ENCODE measurements around the gene BAHCC1. TPM values are rescaled to one million over a fixed set of nuclear protein-coding genes. Genes with fewer than 3 reads are reported as not detected.
A peak's percentile ranks its signal among the peaks of the same experiment; 100 is the strongest.

Gene BAHCC1
- total RNA-seq, 1 experiment from 2014 or later: 9.9 TPM

DNA sequence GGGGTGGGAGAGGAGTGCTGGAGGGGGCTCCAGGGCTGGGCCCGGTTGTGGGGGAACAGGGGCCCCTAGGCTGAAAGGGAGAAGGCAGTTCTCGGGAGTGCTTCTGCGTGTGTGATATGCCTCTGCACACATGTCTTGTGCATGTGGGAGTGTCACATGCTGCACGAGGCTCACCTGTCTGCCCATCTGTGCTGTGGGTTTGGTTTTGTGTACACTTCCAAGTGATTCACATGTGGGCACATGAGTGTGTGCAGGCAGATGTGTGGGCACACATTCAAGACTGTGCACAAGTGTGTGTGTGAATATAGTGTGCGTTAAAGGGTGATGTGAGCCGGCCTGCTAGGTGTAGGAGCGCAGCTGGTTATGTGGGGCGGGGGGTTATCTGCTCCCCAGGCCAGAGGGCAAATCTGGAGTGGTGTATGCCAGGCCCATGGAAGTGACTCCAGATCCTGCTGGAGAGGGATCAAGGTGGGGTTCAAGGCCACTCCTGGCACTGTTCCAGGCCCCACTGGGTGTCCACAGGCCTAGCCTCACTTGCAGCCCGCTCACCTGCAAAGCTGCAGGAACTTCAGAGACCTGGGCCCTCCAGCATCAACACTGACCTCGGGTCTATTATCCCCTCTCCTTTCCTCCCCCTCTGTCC lies 3.8 kb upstream of the BAHCC1 start:
- no TSS peak for BruUV-seq (replicated peaks)
- Histone ChIP-seq H3K9me3 (ENCODE audit: low read length) (no peaks in the 10 kb centered on the region), H3K9me2 (replicated peaks; ENCODE audit: low read length) (no peaks in the 10 kb centered on the region), H3K27ac (ENCODE audit: low read length) (no peak overlapping the region), H4K20me1 (ENCODE audit: low read length) (no peaks in the 10 kb centered on the region), H3K4me2 (ENCODE audit: low read length) (peak overlapping the region; percentile 94), H3K4me1 (ENCODE audit: insufficient read depth, low read length) (peaks cover 32% of the 10 kb centered on the region), H3K79me2 (ENCODE audit: low read length) (peaks cover 38% of the 10 kb centered on the region), H3F3A (ENCODE audit: low read length, unreplicated experiment) (no peaks in the 10 kb centered on the region), H3K4me3 (ENCODE audit: low read length) (no peak overlapping the region), H2AFZ (ENCODE audit: low read length) (no peak overlapping the region), H3K36me3 (ENCODE audit: low read depth, low read length) (no peaks in the 10 kb centered on the region), H3K9ac (ENCODE audit: low read length) (no peak overlapping the region), H3K27me3 (ENCODE audit: low read length) (no peaks in the 10 kb centered on the region)
- POLR2A ChIA-PET (ENCODE audit: unreplicated experiment): interaction anchor here (0.9 kb wide), 1 partner anchor 26 kb away, joined by 3 read pairs; no protein-coding TSS in a partner anchor
- CTCF ChIA-PET: no interaction called here
- TF ChIP-seq EZH2phosphoT487 (IDR thresholded peaks at IDR 0.05; ENCODE audit: borderline replicate concordance, low read length) (no peak), EZH2 (IDR thresholded peaks at IDR 0.05; ENCODE audit: low read length, unreplicated experiment) (no peak)
- TF ChIP-seq, protein P1, sequence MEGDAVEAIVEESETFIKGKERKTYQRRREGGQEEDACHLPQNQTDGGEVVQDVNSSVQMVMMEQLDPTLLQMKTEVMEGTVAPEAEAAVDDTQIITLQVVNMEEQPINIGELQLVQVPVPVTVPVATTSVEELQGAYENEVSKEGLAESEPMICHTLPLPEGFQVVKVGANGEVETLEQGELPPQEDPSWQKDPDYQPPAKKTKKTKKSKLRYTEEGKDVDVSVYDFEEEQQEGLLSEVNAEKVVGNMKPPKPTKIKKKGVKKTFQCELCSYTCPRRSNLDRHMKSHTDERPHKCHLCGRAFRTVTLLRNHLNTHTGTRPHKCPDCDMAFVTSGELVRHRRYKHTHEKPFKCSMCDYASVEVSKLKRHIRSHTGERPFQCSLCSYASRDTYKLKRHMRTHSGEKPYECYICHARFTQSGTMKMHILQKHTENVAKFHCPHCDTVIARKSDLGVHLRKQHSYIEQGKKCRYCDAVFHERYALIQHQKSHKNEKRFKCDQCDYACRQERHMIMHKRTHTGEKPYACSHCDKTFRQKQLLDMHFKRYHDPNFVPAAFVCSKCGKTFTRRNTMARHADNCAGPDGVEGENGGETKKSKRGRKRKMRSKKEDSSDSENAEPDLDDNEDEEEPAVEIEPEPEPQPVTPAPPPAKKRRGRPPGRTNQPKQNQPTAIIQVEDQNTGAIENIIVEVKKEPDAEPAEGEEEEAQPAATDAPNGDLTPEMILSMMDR (conservative IDR thresholded peaks at IDR 0.05; ENCODE audit: low read depth, low read length): no peak
- DNase-seq (peak; percentile 37), ATAC-seq (no peak)
- intact Hi-C loops (cut with micrococcal nuclease): loop anchor here (10.0 kb wide), 2 partner anchors 123 to 137 kb away; partner anchors contain the start of gene ACTG1

DNA sequence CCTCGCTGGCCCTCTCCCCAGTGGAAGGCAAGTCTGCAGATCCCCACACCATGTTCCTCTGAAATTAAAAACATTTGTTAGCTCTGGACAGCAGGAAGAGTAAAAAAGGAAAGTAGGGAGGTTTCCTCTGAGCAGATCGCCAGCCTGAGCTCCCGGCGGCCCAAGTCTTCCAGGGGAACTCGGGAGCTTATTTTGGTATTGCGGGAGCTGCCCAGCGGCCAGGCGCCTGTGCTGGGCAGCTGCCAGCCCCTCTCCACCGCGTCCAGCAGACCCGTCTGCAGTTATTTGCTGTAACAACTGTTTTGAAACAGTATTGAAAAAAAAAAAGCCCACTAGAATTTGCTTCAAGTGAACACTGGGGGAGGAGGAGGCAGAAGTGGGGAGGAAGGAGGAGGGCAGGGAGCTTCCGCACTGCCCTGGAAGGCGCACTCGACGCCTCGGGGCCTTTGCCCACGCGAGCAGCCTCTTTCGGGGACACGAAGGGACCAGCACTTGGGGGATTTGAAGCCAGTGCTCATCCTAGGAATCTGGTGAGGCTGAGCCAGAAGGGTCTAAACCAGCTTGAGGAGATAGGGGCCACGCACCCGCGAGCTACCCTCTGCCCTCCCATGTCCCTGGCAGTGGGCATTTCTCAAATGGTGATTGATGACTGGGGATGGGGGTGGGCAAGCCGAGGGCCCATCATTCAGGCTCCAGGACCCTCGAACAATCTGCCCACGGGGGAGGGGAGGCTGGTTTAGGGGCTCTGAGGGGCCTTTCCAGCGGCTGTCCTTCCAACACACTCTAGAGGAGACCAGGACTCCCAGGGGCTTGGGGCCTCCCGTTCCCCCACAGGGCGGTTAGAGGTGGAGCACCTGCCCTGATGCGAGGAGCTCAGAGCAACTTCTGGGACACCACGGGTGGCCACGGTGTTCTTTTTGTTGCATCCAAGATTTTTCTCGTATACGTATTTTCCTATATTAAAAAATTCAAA lies 3.0 kb upstream of the BAHCC1 start:
- intact Hi-C loops (cut with micrococcal nuclease): loop anchor here (10.0 kb wide), 2 partner anchors 123 to 137 kb away; partner anchors contain the start of gene ACTG1
- BruUV-seq (replicated peaks): TSS peak; percentile 33

More for the DNA sequence above, 3.0 kb upstream of the BAHCC1 start:
- Histone ChIP-seq H3K4me3 (ENCODE audit: low read length) (peak overlapping the region; percentile 81), H3K4me1 (ENCODE audit: insufficient read depth, low read length) (peaks cover 31% of the 10 kb centered on the region), H3K4me2 (ENCODE audit: low read length) (peak overlapping the region; percentile 94), H3K27me3 (ENCODE audit: low read length) (no peaks in the 10 kb centered on the region), H3K9ac (ENCODE audit: low read length) (peak overlapping the region; percentile 77), H4K20me1 (ENCODE audit: low read length) (no peaks in the 10 kb centered on the region), H3K79me2 (ENCODE audit: low read length) (peaks cover 46% of the 10 kb centered on the region), H3K36me3 (ENCODE audit: low read depth, low read length) (no peaks in the 10 kb centered on the region), H2AFZ (ENCODE audit: low read length) (peak overlapping the region; percentile 35; the same call in 1 of the 2 replicates), H3K27ac (ENCODE audit: low read length) (no peak overlapping the region), H3K9me3 (ENCODE audit: low read length) (no peaks in the 10 kb centered on the region), H3F3A (ENCODE audit: low read length, unreplicated experiment) (no peaks in the 10 kb centered on the region), H3K9me2 (replicated peaks; ENCODE audit: low read length) (no peaks in the 10 kb centered on the region)
- TF ChIP-seq EZH2phosphoT487 (IDR thresholded peaks at IDR 0.05; ENCODE audit: borderline replicate concordance, low read length): no peak
- TF ChIP-seq, protein P1 (conservative IDR thresholded peaks at IDR 0.05; ENCODE audit: low read depth, low read length): no peak
- no peak for TF ChIP-seq EZH2 (IDR thresholded peaks at IDR 0.05; ENCODE audit: low read length, unreplicated experiment)
- ATAC-seq (no peak), DNase-seq (no peak)
- ChIA-PET POLR2A (ENCODE audit: unreplicated experiment) (interaction anchor here (0.5 to 0.9 kb wide), 2 partner anchors 27 to 44 kb away, joined by 3 to 17 read pairs; no protein-coding TSS in a partner anchor), CTCF (no interaction called here)
